Peyer's patch (tissue), 4 donors: ENCODE results near the gene HOXC6. TPM values are rescaled to one million over a fixed set of nuclear protein-coding genes. Genes with fewer than 3 reads are reported as not detected.
A peak's percentile ranks its signal among the peaks of the same experiment; 100 is the strongest.

Source experiments
- DNase-seq, 3 donors: peaks; one replicate each; pipeline ENCODE4 v3.0.0-alpha.2; 2017 to 2019
- H3K27ac ChIP-seq, 4 donors: fragments of 200-600 bp; sonication (generic); one replicate each; pipeline ENCODE4 v1.5.1; 2016 to 2019
- H3K27me3 ChIP-seq, 2 donors: fragments of 200-600 bp; sonication (generic); one replicate each; pipeline ENCODE4 v1.5.1; 2019
- H3K36me3 ChIP-seq, 3 donors: fragments of 200-600 bp; sonication (generic); one replicate each; pipeline ENCODE4 v1.5.1; 2016 to 2019
- H3K4me1 ChIP-seq, 4 donors: fragments of 200-600 bp; sonication (generic); one replicate each; pipeline ENCODE4 v1.5.1; 2016 to 2019
- H3K4me3 ChIP-seq, 4 donors: fragments of 200-600 bp; sonication (generic); 1 replicate in 3 of 4; 2 replicates in 1 of 4; pipeline ENCODE4 v1.5.1; 2016 to 2019; ENCODE audit warnings: mild to moderate bottlenecking in 1 of 4
- H3K9me3 ChIP-seq, 4 donors: fragments of 200-600 bp; sonication (generic); one replicate each; pipeline ENCODE4 v1.5.1; 2016 to 2019; ENCODE audit warnings: mild to moderate bottlenecking in 1 of 4
- POLR2A ChIP-seq, 2 donors: fragments of 450-650 bp; IDR thresholded peaks; one replicate each; pipeline ENCODE4 v1.5.1; 2017; ENCODE audit warnings: antibody characterized with exemption in 2 of 2, mild to moderate bottlenecking in 2 of 2, moderate library complexity in 2 of 2
- total RNA-seq, 4 donors: library from RNA; depleted of rRNA; stranded (reverse); fragments of >200 nt; gene quantifications; one replicate each; pipeline ENCODE4 v1.1.0, GENCODE V29; 2016
- TF ChIP-seq, protein P1 (sequence below), 6 experiments: fragments of 450-650 bp in 4 of 6; fragments of 200-600 bp in 2 of 6; sonication (generic) in 1 of 6; IDR thresholded peaks; one replicate each; pipeline ENCODE4 v1.5.1; 2017 to 2019; ENCODE audit warnings: antibody characterized with exemption in 6 of 6, mild to moderate bottlenecking in 3 of 6, moderate library complexity in 1 of 6

HOXC6 gene
- total RNA-seq, 4 donors from 2014 or later, result 0.70 to 1.7 (median 1.3) TPM

DNA sequence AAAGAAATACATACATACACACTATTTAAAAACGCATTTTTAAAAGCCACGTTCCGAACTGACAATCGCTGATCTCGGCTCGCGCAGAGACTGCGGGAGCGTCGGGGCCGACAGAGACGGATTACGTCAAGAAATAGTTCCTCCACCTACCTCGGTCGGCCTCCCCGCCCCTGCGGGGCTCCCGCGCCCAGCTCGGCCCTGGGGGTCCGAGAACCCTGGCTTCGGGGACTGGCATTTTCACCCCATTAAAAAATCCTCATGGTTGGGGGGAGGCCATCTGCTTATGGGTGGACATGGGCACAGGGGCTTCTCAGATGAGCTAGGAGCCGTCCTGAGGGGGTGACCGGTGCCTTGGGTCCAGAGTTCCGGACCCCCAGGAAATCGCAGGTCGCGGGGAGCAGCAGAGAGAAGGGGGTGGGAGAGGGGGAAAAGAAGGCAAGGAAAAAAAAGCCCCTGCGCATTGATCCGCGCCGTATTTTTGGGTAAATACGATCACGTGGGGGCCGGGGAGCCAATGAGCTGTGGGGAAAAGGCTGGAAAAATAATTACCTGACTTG is 28.6 kb upstream of the HOXC6 start:
- peaks cover 4 to 30% (median 15%) of the 10 kb centered on the region in 4 donors for H3K4me1 ChIP-seq
- H3K27me3 ChIP-seq, result peaks cover 0 to 55% of the 10 kb centered on the region in 2 donors

DNA sequence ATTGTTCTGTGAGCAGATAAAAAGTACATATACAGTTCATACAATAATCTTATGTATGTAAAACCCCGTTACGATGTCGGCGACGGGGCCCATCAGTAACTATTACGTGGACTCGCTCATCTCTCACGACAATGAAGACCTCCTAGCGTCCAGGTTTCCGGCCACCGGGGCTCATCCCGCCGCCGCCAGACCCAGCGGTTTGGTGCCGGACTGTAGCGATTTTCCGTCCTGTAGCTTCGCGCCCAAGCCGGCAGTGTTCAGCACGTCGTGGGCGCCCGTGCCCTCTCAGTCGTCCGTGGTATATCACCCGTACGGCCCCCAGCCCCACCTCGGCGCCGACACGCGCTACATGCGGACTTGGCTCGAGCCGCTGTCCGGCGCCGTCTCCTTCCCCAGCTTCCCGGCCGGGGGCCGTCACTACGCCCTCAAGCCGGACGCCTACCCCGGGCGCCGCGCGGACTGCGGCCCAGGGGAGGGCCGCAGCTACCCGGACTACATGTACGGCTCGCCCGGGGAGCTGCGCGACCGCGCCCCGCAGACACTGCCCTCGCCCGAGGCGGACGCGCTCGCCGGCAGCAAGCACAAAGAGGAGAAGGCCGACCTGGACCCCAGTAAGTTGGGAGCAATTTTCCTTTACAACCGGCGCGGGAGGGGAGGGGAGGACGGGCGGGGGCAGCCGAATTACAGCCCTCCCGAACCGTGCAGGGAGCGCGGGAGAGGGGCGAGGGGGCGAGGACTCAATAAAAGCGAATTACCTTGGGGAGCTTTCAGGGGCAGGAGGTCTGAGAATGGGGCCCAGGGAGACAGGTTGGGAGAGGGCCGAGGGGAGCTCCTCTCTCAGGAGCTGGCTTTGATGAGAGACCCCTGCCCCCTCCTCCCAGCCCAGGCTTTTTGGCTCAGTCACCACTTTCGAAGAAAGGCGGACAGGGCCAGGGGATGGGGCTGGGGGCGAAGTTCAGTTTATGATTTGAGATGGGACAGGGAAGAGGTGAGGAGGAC is 27.8 kb upstream of the HOXC6 start, which contains the start of gene HOXC9:
Gene HOXC9, plus strand, starts transcription at position 46 of the 999 bp plus-strand sequence. Its CDS starts 28 bp downstream, at position 74.
- peak in 1 of 3 donors; percentile 48 for DNase-seq
- Histone ChIP-seq H3K4me3 (peak within 1 kb of the TSS; percentile 38 to 56 (median 40)), H3K27me3 (peaks cover 0 to 49% of the 10 kb centered on the region in 2 donors)

More for the DNA sequence above, 28.6 kb upstream of the HOXC6 start:
- Histone ChIP-seq H3K9me3 (no peaks in the 10 kb centered on the region), H3K4me3 (peak overlapping the region; percentile 38 to 56 (median 40)), H3K27ac (peak overlapping the region; percentile 73 to 83 (median 75)), H3K36me3 (no peaks in the 10 kb centered on the region)
- TF ChIP-seq POLR2A (IDR thresholded peaks at IDR 0.05), result no peak
- TF ChIP-seq, protein P1, sequence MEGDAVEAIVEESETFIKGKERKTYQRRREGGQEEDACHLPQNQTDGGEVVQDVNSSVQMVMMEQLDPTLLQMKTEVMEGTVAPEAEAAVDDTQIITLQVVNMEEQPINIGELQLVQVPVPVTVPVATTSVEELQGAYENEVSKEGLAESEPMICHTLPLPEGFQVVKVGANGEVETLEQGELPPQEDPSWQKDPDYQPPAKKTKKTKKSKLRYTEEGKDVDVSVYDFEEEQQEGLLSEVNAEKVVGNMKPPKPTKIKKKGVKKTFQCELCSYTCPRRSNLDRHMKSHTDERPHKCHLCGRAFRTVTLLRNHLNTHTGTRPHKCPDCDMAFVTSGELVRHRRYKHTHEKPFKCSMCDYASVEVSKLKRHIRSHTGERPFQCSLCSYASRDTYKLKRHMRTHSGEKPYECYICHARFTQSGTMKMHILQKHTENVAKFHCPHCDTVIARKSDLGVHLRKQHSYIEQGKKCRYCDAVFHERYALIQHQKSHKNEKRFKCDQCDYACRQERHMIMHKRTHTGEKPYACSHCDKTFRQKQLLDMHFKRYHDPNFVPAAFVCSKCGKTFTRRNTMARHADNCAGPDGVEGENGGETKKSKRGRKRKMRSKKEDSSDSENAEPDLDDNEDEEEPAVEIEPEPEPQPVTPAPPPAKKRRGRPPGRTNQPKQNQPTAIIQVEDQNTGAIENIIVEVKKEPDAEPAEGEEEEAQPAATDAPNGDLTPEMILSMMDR (IDR thresholded peaks at IDR 0.05), result no peak
- peak in 1 of 3 donors; percentile 68 for DNase-seq

DNA sequence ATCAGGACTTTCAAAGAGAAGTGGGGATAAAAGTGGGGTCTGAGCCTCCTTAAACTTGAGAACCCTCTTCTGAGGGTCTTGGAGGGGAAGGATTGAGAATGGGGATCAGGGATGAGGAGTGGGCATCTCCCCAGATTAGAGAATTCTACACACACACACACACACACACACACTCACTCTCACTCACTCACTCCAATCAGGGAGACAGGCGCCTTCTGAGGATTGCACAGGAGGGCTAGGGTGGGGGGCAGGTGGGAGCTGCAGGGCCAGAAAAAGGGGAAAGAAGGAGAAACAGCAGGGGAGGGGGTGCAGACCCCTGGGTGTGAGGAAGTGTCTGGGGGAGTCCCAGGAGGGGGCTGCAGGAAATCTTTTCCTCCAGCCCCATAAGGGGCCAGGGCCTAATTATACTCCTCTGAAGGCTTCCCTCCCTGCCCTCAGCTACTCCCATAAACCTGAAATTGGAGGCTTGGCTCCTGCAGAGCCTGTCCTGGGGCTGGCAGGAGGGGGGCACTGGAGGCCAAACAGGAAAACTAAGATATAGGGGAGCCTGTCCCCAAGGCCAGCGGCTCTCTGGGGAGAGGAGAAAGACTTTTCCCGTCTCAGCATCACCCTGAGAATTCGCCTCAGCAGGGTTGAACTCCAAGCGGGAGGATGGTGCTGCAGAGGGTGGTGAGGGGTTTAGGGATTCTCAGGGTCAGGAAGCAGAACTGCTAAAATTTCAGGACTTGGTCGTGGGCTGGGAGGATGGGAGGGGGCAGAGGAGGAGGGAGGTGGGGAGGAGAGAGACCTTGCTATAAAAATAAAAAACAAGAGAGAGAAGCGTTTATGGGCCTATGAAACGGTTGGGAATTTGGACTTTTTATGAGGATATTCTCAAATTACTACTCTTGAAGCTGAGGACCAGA is 26.7 kb upstream of the HOXC6 start:
- no peak for DNase-seq
- H3K27me3 ChIP-seq, result peaks cover 0 to 42% of the 10 kb centered on the region in 2 donors
- H3K36me3 ChIP-seq, result no peaks in the 10 kb centered on the region
- H3K4me1 ChIP-seq, result peaks cover 1 to 17% (median 5%) of the 10 kb centered on the region in 4 donors
- no peaks in the 10 kb centered on the region for H3K9me3 ChIP-seq
- peak overlapping the region; percentile 19 to 83 (median 62) for H3K27ac ChIP-seq
- peak overlapping the region in 3 of 4 donors; percentile 39 to 56 (median 42) for H3K4me3 ChIP-seq
- no peak for TF ChIP-seq POLR2A (IDR thresholded peaks at IDR 0.05)
- TF ChIP-seq, protein P1 (IDR thresholded peaks at IDR 0.05), result no peak

More for the DNA sequence above, 27.8 kb upstream of the HOXC6 start, which contains the start of gene HOXC9:
- TF ChIP-seq POLR2A (IDR thresholded peaks at IDR 0.05), result no peak
- TF ChIP-seq, protein P1 (IDR thresholded peaks at IDR 0.05), result no peak
- peaks cover 2 to 23% (median 8%) of the 10 kb centered on the region in 4 donors for H3K4me1 ChIP-seq
- H3K27ac ChIP-seq, result peak within 1 kb of the TSS; percentile 73 to 83 (median 75)
- no peaks in the 10 kb centered on the region for H3K36me3 ChIP-seq
- H3K9me3 ChIP-seq, result no peaks in the 10 kb centered on the region

DNA sequence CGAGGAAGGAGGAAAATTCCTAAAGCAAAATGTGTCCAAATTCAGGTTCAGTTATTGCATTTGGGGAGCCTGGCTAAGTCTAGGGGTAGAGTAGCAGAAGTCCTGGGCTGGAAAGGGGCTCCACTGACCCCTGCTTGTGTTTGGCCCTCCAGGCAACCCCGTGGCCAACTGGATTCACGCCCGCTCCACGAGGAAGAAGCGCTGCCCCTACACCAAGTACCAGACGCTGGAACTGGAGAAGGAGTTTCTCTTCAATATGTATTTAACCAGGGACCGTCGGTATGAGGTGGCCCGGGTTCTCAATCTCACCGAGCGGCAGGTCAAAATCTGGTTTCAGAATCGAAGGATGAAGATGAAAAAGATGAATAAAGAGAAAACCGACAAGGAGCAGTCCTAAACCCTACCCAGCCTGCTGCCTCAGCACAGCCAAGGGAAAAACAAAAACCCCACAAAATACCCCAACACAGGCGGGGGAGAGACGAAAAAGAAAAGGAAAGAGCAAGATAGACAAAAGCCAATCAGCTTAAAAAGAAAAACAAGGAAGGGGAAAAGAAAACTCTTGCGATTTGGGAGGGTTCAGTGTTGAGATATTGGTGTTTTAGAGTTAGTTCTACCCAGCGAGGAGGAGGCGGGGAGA is 25.8 kb upstream of the HOXC6 start:
- Histone ChIP-seq H3K27me3 (peaks cover 0 to 42% of the 10 kb centered on the region in 2 donors), H3K4me1 (peaks cover 0 to 25% (median 3%) of the 10 kb centered on the region in 4 donors), H3K9me3 (no peaks in the 10 kb centered on the region), H3K36me3 (no peaks in the 10 kb centered on the region), H3K27ac (peak overlapping the region in 3 of 4 donors; percentile 0 to 83 (median 52)), H3K4me3 (peak overlapping the region in 1 of 4 donors; percentile 56)
- DNase-seq, result no peak
- TF ChIP-seq, protein P1 (IDR thresholded peaks at IDR 0.05), result no peak
- TF ChIP-seq POLR2A (IDR thresholded peaks at IDR 0.05), result no peak
